ENCODE results near the gene SAFB2. TPM values are rescaled to one million over a fixed set of nuclear protein-coding genes. Genes with fewer than 3 reads are reported as not detected.

The SAFB2 gene
- total and polyA plus RNA-seq, 9 of the 15 experiments (the other 6 are each of a cell fraction or from before 2014, with no cell fraction given): 4.5 to 103 (median 47.3) TPM

DNA sequence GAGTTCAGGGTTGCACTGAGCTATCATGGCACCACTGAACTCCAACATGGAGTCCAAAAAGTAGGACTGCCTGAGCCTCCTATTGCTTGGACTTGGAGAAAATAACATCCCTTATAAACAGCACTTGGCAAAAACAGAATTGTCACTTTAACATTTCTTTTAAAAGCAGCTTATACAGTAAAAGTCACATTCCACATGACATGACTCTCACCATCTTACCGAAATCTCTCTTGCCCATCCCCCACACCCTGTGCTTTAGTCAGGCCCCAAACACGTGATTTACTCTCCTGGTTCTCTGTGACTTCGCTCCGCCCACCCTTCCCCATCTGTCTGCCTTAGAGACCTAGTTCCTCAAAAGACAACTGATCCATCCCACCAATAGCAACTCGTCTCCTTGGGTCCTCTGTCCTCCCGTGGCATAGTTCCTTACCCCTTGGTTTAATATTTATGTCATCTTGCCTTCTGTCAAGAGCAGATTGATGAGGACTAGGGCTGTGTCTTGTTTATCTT lies 4.9 kb upstream of the SAFB2 start (continued):
- TF ChIP-seq HDAC1 (IDR thresholded peaks at IDR 0.05): peak in 1 of 2 experiments; percentile 84; a peak in 2 of 4 replicates
- no peak for TF ChIP-seq SMAD1 (IDR thresholded peaks at IDR 0.05; ENCODE audit: low read depth, low read length, partially characterized antibody)
- no peak for TF ChIP-seq TARDBP (IDR thresholded peaks at IDR 0.05)
- peak; percentile 99 for TF ChIP-seq ZNF584 (CRISPR knock-in tag; IDR thresholded peaks at IDR 0.05; ENCODE audit: low read depth)
- peak; percentile 73 for TF ChIP-seq ZNF707 (CRISPR knock-in tag; conservative IDR thresholded peaks at IDR 0.05)
- peak; percentile 24; the same call in 1 of the 2 replicates for TF ChIP-seq ELF1 (tag; IDR thresholded peaks at IDR 0.05)
- peak; percentile 88 for TF ChIP-seq KLF13 (tag; IDR thresholded peaks at IDR 0.05; ENCODE audit: borderline replicate concordance, low read depth)
- 0 out of 2 replicates have a peak, but pooled peaks have one; percentile 33 for TF ChIP-seq JUNB (CRISPR knock-in tag; conservative IDR thresholded peaks at IDR 0.05)
- TF ChIP-seq ZNF398 (CRISPR knock-in tag; IDR thresholded peaks at IDR 0.05): peak; percentile 83
- no peak for TF ChIP-seq NONO (IDR thresholded peaks at IDR 0.05; ENCODE audit: low read depth in 2 of 2, low read length in 1 of 2)
- no peak for TF ChIP-seq SETDB1 (IDR thresholded peaks at IDR 0.05; ENCODE audit: low read length)
- no peak for TF ChIP-seq MED1 (CRISPR knock-in tag; IDR thresholded peaks at IDR 0.05; ENCODE audit: borderline replicate concordance)
- no peak for TF ChIP-seq NR3C1 (CRISPR knock-in tag; IDR thresholded peaks at IDR 0.05)
- no peak for TF ChIP-seq RBFOX2 (IDR thresholded peaks at IDR 0.05; ENCODE audit: low read depth, low read length)
- peak; percentile 93 for TF ChIP-seq MECOM (CRISPR knock-in tag; IDR thresholded peaks at IDR 0.05)
- no peak for TF ChIP-seq XRCC3 (IDR thresholded peaks at IDR 0.05)
- TF ChIP-seq, protein P1, sequence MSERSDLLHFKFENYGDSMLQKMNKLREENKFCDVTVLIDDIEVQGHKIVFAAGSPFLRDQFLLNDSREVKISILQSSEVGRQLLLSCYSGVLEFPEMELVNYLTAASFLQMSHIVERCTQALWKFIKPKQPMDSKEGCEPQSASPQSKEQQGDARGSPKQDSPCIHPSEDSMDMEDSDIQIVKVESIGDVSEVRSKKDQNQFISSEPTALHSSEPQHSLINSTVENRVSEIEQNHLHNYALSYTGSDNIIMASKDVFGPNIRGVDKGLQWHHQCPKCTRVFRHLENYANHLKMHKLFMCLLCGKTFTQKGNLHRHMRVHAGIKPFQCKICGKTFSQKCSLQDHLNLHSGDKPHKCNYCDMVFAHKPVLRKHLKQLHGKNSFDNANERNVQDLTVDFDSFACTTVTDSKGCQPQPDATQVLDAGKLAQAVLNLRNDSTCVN (CRISPR knock-in tag; IDR thresholded peaks at IDR 0.05): peak; percentile 97
- no peak for TF ChIP-seq TAF9B (IDR thresholded peaks at IDR 0.05; ENCODE audit: partially characterized antibody)
- TF ChIP-seq NCOA2 (IDR thresholded peaks at IDR 0.05; ENCODE audit: partially characterized antibody in 2 of 2): no peak
- TF ChIP-seq BHLHE40 (IDR thresholded peaks at IDR 0.05; ENCODE audit: low read length): peak; percentile 98
- TF ChIP-seq PCBP2 (IDR thresholded peaks at IDR 0.05; ENCODE audit: low read depth, low read length, poor library complexity, severe bottlenecking): no peak
- no peak for TF ChIP-seq MAFK (IDR thresholded peaks at IDR 0.05; ENCODE audit: low read length)
- peak; percentile 99 for TF ChIP-seq ZNF395 (CRISPR knock-in tag; IDR thresholded peaks at IDR 0.05)
- TF ChIP-seq BRCA1 (IDR thresholded peaks at IDR 0.05): no peak
- no peak for TF ChIP-seq BRCA1 (CRISPR knock-in tag; IDR thresholded peaks at IDR 0.05)
- TF ChIP-seq PTBP1 (IDR thresholded peaks at IDR 0.05; ENCODE audit: low read depth, low read length): no peak
- TF ChIP-seq U2AF1 (optimal IDR thresholded peaks at IDR 0.05; ENCODE audit: low read depth, low read length): no peak
- TF ChIP-seq MCM7 (IDR thresholded peaks at IDR 0.05): no peak

Data from K562 (cell line).